LNCAP (cell line): ENCODE measurements around the gene PTCD2.

Source experiments
- TF ChIP-seq, protein P1 (sequence below): fragments of 450-650 bp; IDR thresholded peaks from 2 replicates; pipeline ENCODE4 v1.5.1; 2017; ENCODE audit warnings: mild to moderate bottlenecking

The PTCD2 gene

DNA sequence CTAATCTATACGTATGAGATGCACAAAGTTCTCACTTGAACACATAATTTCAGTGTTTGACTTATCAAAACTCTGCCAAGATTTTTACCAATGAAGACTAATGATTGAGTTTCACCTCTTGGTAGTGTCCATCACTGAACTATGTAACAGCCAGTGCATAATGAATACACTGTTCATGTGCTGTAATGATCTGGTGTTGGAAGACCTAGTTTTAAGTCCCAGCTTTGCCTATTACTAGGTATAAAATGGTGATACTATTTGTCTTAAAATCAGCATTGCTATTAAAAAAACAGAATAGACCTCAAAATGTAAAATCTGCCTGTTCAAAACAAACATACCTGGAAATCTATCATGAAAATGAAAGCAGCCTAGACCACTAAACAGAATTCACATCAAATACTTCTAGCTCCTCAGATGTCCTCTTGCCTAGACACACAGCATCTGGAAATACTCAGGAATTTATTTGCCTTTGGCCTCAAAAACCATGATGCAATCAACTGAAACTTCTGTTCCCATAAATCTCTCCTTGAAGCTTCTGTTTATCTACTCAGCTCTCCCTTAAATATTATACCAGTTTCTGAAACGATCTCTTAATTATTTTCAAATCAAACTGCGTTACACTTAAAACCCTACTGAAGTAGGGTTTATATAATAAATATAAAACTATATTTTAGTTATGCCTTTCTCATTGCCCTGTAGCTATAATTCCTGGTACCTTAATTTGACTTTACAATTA, 38.2 kb upstream of the PTCD2 start:
- TF ChIP-seq, protein P1, sequence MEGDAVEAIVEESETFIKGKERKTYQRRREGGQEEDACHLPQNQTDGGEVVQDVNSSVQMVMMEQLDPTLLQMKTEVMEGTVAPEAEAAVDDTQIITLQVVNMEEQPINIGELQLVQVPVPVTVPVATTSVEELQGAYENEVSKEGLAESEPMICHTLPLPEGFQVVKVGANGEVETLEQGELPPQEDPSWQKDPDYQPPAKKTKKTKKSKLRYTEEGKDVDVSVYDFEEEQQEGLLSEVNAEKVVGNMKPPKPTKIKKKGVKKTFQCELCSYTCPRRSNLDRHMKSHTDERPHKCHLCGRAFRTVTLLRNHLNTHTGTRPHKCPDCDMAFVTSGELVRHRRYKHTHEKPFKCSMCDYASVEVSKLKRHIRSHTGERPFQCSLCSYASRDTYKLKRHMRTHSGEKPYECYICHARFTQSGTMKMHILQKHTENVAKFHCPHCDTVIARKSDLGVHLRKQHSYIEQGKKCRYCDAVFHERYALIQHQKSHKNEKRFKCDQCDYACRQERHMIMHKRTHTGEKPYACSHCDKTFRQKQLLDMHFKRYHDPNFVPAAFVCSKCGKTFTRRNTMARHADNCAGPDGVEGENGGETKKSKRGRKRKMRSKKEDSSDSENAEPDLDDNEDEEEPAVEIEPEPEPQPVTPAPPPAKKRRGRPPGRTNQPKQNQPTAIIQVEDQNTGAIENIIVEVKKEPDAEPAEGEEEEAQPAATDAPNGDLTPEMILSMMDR: no peak

DNA sequence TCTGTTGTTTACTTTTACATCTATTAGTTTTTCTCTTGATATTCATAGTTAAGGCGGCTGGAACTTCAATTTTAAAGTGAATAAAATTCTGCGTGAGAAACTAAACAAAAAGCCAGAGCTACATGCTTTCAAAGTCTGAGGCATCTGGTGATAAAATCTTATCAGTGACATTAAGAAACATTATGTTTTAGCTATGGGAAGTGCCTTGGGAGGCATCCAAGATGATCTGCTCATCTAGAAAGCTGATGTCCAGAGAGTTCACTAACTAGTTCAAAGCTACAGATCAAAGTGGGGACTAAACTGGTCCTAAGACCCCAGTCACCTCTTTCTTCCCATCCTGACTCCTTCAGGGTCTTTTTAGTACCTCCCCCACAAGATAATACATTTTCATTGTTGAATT, 37.3 kb upstream of the PTCD2 start:
- TF ChIP-seq, protein P1: no peak

DNA sequence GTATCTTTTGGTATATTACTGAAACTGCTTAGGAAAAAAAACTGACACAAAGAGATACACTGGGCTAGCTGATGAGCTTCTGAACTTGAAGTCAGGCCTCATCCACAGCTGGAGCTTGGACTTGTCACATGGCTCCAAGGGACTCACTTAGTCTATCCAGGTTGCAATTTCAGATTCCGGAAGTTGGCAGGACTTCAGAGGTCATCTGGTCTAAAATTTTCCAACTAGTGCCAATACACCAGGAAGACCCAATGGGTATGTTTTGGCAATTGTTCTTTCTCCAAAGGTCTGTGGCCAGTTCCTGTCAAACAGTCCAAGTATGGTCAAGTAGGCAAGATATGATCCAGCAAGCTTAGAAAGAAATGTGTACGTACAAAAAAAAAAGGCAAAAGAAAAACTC, 36.8 kb upstream of the PTCD2 start:
- TF ChIP-seq, protein P1: no peak

DNA sequence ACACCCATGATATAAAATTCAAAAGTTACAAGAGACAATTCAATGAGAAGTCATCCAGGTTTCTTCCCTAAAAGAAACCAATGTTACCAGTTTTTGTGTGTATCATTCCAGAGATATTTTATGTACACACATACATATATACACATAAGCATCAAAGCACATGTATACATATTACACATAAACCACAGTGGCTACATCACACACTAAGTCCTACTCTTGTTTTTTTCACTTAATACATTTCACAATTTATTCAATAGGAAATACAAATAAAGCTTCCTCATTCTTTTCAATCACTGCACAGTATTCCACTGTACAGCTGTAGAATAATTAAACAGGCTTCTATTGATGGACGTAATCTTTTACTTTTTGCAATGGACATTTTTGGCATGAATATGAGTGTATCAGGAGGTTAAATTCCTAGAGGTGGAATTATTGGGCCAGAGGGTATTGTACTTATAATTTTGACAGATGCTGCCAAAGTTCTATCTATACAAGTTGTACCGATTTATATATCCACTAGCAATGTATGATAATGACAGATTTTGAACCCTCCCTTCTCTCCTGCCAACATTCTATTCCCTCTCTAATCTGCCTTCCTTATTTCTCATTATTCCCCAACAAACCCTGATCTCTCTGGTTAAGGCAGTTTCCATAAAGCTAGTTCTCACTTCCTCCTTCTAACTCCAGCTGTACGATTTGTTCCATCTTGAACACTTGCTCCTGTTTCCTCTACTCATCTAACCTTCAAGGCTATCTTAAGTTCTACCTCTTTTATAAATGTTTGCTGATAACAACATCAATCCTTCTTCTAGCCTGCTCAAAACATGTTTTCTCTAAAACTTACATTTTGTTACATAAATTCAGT, 35.4 kb upstream of the PTCD2 start:
- TF ChIP-seq, protein P1: no peak

DNA sequence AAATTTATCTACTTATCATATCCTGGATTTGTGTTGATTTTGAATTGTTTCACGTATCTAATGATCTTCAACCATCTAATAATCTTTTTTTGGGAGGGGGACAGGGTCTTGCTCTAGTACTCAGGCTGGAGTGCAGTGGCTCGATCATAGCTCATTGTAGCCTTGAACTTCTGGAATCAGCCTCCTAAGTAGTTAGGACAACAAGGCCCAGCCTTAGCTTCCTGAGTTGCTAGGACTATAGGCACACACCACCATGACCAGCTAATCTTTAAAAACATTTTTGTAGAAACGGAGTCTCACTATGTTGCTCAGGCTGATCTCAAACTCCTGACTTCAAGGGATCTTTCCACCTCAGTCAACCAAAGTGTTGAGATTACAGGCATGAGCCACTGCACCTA, 34.8 kb upstream of the PTCD2 start:
- TF ChIP-seq, protein P1: no peak

DNA sequence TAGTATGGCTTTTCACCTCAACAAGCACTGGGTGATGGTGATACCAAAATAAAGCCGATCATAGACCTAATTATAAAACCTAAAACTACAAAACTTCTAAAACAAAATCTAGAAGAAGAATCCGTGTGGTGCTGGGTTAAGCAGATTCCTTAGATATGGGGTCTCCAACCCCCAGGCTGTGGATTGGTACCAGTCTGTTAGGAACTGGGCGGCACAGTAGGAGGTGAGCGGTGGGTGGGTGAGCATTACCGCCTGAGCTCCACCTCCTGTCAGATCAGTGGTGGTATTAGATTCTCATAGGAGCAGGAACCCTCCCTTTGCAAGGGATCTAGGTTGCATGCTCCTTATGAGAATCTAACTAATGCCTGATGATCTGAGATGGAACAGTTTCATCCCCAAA, 33.4 kb upstream of the PTCD2 start:
- TF ChIP-seq, protein P1: no peak

DNA sequence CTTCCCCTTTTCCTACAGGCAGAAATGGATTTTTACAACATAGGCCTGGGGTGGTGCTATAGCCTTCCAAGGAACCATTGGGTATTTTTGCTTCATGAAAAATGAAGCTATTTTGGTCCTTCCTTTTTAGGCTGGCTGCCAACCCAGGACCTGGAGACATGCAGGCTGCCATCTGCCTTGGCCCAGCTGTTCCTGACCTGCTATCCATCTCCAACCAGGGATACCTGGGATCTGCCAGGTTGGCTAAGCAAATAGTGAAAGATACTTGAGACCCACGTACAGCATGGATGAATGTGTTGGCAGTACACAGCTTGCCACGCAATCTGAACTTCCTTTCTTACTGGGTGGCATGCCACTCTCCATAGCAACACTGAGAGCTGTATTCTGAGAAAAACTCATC, 31.2 kb upstream of the PTCD2 start:
- TF ChIP-seq, protein P1: no peak
